EL (cell line): ENCODE results near the gene TRIM10.

Experiments
- DNase-seq: peaks from one replicate; pipeline ENCODE4 v3.0.0-alpha.2; 2016

TRIM10 gene, protein sequence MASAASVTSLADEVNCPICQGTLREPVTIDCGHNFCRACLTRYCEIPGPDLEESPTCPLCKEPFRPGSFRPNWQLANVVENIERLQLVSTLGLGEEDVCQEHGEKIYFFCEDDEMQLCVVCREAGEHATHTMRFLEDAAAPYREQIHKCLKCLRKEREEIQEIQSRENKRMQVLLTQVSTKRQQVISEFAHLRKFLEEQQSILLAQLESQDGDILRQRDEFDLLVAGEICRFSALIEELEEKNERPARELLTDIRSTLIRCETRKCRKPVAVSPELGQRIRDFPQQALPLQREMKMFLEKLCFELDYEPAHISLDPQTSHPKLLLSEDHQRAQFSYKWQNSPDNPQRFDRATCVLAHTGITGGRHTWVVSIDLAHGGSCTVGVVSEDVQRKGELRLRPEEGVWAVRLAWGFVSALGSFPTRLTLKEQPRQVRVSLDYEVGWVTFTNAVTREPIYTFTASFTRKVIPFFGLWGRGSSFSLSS

DNA sequence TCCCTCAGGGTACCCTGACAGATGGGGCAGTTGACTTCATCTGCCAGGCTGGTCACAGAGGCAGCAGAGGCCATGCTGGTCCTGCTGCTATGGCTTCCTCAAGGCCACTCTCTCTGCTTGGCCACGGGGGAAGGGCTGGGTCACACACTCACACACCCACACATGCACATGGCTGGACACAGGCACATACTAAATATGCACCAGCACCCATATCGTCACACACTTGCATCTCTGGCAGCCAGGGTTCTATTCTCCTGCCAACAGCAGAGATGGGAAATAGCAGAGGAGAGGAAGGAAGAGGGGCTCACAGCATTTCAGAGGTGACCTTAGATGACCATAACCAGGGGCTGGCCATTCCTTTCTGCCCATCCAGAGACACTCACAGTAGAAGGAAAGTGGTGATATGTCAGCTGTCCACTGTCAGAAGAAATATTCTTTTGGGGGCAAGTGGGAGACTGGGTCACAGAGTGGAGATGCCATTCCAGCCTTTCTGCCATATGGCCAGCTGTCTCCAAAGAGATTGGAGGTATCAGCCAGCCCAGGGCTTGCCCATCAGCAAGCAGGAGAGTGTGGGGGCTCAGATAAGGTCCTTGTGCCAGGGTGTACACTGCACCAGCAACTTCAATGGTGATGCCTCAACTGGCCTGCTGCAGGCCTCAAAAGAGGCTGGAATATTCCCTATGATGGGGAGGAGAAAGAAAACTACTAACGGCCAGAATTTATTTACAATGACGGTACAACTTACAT is at the start of gene TRIM10:
Gene TRIM10 (minus strand): TSS at position 427 of the 747 bp plus-strand sequence. CDS start 353 bp downstream, at position 74.
- no peak for DNase-seq

DNA sequence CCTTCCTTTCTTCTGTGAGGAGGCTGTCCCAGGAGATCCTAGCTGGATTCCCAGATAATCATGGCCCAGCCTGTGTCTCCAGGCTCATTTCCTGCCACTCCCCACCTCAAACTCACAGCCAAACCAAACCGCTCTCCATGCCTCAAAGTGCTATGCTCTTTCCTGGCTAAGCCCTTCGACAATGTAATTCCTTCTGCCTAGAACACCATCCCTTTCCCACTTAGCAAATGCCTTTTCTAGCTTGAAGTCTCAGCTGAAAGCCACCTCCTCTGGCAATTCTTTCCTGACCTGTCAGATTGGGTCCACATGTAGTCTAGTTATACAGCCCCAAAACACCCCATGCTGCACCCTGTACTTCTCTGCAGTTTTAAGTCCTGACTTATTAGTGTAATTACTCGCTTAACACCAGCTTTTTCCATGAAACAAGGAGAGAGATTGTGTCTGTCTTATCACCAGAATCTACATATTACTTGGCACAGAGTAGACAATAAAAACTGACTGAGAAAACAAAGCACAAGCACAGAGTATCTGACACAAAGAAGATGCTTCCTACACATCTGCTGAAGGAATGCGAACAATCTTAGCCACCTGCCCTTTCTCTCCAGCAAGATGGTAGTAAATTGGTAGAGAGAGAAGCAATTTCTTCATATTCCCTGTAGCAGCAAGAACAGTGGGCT is 46.7 kb upstream of the TRIM10 start:
- peak; percentile 28 for DNase-seq

DNA sequence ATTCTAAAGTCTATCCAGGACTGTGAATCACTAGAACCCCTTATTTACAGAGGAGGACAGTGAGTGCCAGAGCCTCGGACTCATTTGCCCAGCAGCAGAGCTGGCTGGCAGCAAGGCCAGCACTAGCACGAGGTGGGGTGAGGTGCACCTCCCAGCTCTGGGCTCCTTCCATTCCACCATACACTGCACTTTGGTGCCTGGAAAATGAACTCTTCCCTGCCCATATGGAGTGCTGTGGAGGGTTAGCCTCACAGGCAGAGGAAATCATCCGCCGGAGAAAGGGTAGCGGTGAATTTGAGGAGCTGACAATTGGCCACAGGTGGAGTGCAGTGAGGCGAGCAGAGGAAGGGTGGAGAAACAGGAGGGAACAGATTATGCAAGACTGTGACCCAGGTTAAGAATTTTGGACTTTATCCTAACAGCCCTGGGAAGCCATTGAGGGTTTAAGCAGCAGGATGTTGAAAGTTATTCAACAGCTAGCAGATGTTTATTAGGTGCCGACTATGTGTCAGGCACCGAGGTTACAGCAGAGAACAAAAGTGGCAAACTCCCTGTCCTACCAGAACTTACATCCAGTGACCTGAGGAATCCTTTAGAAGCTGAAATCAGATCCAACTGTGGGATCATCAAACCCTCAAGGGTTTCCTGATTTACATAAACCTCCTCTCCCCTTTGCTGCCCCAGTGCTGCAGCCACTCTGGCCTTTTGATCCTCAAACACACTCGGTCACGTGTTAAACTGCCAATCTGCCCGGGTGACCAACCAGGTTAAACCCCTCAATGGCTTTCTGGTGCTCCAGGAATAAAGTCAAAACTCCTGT is 46.0 kb upstream of the TRIM10 start:
- peak; percentile 24 for DNase-seq

DNA sequence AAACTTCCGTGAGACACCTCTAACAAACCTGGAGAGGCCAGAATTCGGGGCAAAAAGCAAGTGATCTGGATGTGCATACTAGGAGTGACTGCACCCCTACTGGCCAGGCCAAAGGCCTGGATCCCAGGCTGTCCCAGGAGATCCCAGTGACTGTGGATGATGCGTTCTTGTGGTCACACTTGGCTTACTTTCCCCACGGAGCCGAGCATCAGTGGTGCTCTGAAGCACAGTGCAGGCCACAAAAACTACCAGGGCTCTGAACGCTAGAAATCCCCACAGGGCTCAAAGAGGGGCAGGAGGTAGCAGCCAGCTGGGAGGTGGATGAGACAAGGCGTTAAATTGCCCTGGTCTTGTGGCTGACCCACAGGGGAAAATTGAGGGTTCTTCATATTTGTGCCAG is 45.1 kb upstream of the TRIM10 start:
- DNase-seq = peak; percentile 45

DNA sequence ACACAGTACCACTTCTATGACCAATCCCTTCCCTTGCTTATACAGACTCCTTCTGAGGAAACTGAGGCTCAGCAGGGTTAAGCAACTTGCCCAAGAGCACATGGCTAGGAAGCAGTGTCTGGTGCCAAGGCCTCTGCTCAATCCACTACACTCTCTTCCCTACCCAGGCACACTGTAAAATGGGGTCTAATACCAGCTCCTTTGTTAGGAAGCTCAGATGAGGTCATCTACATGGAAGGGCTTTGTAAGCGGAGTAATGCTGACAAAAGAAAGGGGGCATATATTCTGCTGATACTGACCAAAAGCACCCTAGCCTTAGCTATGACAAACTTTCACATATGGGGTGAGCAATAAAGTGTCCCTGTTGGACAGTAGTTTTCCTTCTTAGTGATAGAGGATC is 43.1 kb upstream of the TRIM10 start:
- DNase-seq = no peak

DNA sequence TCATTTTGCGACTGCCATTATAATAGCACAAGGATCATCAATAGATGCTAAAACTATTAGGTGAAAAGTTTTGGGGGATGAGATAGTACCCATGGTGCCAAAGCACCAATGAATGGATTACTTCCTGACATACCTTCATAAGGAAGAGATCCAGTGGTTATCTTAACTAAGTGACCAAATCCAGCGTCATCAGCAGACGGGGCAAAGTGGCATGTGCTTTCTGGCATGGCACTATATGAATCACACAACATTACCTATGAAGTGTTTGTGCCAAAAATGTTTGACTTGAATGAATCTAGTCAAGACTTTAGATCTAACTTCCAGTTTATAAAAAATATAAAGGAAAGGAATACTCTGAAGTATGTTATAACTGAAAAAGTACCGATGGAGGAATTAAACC is 41.4 kb upstream of the TRIM10 start:
- DNase-seq = no peak

DNA sequence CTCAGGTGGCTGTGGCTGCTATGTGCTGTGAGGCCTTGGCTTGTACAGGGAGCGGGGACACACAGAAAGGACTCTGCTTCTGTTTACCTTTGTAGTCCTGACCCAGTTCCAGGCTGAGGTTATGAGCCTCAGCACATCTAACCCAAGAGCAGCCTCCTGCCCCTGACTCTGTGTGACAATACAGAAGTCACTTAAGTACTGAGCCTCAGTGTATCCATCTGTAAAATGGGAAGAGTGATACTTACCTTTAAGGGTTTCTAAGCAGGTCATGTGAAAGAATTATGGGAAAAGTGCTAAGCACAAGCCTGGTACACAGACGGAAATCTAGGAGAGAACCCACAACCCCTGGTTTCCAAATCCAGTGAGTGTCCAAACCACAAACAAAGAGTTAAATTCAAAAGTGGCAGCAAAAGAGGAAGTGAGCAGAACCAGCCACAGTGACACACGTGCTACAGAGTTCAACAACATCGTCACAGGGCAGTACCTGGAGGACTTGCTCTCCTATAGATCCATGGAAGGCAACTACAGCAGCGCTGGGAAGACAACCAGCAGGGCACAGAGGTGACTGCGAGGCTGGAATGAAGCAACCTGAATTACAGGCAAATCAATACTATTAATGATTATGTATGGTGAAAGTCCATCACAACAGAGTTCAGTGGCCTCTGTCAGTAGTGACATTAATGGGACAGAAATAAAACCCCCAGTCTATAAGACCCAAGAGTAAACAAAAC is 39.7 kb upstream of the TRIM10 start:
- no peak for DNase-seq

DNA sequence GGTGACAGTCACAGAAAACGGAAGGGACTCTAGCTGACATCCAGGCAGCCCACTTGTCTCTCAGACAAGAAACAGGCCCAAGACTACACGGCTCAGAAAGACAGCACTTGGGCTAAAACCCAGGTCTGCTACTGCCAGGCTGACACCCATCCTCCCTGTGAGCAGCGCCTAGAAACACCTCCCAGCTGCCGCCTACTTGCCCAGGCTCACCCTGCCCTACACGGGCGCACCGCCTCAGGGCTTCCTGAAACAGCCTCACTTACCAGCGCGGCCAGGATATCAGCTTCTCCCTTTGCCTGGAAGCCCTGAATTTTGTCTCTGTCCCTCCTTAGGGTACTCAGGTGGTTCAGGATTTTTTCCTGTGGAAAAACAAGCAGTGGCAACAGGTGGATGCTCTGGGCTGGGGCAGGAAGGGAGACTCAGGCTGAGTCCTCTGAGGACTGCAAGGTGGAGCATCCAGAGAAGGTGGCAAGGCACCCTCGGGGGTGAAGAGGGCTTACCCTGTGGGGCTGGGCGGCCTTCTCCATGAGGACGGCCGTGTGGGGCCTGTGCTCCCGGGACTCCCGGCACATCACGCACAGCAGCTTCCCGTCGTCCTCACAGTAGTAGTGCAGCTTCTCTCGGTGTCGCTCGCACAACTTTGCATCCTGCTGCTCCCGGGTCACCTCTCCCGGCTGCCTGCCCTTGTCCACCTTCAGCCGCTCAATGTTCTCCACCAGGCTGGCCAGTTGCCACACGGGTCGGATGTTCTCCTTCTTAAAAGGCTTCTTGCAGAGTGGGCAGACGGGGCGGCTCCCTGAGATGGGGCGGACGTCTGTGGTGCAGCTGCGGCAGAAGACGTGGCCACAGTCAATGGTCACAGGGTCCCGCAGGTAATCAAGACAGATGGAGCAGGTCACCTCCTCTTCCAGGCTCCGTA is 37.4 kb upstream of the TRIM10 start:
- DNase-seq = no peak

DNA sequence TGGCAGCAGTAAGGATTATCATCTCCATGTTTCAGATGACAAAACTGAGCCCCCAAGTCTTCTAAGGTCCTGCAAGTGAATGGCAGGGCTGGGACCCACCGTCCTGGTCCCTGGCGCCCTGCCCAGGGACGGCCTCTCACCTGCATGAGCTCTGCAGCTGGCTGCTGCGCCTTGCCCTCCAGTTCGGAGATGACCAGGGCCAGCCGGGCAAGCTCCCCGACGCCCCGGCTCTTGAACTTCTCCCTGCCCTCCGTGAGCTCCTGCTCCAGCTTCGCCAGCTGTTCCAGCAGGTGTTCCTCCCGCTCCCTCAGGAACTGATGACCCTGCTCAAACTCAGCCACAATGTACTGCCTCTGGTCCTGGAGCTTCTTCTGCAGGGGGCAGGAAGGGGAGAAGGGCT is 35.4 kb upstream of the TRIM10 start:
- DNase-seq = no peak

DNA sequence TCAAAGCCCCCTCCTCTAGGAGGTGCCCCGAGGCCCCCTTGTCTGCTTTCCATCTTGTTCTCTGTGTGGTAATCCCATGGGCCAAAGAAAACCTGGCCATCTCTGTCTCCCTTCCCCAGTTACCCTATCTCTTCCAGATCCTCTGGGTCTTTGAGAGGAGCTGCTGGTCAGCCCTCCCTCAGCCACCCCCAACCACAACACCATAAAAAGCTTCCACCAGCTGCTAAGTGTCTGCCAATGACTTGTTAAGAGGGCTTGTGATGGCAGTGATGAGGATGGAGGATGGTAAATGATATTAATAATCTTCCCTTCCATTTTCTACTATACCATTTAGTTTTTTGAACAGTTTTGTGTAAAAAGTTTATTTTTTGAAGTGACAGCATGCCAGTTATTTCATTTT is 34.9 kb upstream of the TRIM10 start:
- no peak for DNase-seq

DNA sequence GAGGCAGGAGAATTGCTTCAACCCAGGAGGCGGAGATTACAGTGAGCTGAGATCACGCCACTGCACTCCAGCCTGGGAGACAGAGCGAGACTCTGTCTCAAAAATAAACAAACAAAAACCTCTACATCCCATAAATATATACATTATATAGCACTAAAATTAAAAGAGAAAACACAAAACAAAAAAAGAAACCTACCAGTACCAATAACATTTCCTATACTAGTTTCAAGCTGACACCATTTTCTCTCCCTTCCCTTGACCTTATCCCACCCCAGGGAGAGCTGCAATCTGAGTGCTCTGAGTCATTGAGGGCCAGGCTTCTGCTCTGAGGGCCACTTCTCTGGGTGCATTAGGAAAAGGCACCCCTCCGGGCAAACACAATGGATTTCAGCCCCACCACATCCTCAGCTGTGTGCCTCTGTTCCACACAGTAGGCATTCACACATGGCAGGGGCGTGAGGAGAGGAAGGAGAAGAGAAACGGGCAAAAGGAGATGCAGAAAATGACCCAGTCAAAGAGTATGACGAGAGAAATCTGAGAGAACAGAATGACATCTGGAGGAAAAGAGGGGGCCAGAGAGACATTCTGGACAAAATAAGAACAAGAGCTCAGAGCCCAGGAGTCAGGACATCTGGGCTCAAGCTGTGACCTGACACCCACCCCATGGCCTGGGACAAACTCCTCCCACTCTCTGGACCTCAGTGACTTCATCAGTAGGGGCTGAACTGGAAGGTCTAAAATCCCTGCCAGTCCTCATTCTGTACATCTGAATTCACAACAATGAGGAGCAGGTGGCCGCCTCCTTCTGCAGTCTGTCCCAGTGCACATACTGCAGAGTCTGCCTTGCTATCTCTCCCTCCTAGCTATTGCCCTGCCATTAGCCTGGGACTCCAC is 34.0 kb upstream of the TRIM10 start:
- DNase-seq = peak; percentile 63

DNA sequence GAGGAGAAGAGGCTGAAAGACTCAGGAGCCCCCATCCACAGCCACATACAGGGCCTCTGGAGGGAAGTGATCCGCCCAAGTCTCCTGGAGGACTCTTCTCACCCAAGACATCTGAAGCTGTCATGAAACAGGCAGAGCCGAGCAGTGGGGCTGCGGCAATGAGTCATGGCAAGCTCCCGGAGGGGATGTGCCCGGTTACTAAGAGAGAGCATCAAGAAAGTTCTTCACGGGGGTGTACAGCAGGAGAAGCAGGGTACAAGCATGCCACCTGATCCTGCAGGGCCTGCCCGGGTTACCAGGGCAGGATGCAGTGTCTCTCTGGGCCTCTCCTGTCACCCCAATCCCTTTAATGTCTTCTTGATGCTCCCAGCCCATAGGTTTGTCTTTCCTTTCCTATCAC is 31.1 kb upstream of the TRIM10 start:
- peak; percentile 59 for DNase-seq

DNA sequence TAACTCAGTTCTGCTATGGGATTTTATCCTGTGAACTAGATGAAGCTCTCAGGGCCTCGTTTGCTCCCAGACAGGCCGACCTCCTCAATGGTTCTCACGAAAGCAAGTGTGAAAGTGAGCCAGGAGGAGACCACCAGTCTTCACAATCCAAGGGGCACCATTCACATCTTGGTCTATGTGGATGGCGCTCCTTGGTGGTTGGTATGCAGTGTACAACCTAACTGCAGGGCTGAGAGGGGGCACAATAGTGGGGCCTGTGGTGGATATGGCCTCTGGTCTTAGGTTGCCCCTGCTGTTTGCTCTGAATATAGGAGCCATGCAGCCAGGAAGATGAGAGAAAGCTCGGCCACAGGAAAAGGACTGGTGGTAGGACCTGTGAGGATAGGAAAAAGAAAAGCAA is 27.5 kb upstream of the TRIM10 start:
- DNase-seq = no peak

DNA sequence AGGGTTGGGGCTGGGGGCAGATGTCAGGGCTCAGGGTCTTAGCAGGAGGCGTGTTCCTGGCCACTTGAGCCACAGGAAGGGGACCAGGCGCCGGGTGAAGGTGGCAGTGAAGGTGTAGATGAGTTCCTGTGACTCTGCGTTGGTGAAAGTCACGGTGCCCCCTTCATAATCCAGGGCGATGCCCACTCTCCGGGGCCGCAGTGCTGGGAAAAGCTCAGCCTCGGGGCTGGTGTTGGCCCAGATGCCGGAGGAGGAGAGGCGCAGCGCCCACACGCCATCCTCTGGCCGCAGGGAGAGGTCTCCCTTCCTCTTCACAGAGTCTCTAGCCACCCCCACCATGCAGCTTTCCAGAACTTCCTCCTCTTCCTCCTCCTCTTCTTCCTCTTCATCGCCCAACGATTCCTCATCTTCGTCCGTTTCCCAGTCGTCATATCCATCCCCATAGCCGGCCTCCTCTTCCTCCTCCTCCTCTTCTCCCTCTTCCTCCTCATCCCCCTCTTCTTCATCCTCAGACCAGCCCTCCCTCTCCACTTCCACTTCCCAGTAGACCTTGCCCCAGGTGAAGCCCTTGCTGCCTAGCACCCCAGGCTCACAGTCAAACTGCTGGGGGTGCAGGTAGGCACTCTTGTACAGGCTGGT is 25.0 kb upstream of the TRIM10 start:
- no peak for DNase-seq

DNA sequence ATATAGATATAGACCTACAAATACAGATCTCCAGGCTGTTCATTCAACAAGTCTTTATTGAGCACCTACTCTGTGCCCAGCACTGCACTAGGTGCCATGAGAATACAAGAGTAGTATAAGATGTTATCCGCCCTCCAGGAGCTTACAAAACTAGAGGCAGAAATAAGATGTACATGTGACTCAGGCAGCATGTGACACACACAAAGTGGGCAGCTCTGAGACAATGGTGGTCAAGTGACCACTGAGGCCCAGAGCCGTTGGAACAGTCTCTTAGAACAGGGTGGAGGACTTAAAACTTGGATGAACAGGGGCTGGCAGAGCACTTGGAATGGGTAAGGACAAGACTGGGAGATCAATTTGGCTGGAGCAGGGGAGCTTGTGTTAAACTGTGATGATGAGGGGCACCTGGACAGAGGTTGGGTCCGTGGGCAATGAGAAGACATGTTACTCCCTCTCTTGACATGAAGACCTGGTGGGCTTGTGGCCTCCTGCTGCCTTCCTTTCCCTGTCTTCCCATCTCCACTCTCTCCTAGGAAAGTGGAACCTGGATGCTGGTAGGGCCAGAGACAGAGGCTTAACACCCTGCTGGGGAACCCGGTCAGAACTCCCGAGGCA is 23.5 kb upstream of the TRIM10 start:
- no peak for DNase-seq

DNA sequence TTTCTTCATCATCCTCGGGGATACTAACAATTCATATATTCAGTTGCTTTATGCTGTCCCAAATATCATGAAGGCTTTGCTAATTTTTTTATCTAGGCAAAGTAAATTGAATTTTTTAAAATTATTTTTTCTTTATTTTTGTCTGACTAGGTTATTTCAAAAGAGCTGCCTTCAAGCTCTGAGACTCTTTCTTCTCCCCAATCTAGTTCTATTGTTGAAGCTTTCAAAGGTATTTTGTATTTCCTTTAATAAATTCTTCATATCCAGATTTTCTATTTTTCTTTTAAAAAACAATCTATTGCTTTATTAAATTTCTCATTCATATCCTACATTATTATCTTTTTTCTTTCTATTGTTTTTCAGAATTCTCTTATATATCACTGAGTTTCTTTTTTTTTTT is 19.1 kb upstream of the TRIM10 start:
- no peak for DNase-seq

DNA sequence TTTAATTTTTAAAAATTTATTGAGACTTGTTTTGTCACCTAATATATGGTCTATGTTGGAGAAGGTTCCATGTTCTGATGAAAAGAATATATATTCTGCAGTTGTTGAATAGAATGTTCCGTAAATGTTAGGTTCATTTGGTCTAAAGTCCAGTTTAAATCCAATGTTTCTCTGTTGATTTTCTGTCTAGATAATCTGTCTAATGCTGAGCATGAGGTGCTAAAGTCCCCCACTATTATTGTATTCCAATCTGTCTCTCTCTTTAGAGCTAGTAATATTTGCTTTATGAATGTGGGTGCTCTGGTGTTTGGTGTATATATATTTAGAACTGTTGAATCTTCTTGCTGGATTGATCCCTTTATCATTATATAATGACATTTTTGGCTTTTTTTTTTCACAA is 17.8 kb upstream of the TRIM10 start:
- DNase-seq = no peak

DNA sequence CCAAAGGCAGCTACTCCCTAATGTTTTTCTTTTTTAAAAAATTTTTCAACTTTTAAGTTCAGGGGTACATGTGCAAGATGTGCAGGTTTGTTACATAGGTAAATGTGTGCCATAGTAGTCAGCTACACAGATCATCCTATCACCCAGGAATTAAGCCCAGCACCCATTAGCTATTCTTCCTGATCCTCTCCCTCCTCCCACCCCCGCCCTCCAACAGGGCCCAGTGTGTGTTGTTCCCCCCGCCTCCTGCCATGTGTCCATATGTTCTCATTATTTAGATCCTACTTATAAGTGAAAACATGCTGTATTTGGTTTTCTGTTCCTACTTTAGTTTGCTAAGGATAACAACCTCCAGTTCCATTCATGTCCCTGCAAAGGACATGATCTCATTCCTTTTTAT is 14.8 kb upstream of the TRIM10 start:
- DNase-seq = no peak

DNA sequence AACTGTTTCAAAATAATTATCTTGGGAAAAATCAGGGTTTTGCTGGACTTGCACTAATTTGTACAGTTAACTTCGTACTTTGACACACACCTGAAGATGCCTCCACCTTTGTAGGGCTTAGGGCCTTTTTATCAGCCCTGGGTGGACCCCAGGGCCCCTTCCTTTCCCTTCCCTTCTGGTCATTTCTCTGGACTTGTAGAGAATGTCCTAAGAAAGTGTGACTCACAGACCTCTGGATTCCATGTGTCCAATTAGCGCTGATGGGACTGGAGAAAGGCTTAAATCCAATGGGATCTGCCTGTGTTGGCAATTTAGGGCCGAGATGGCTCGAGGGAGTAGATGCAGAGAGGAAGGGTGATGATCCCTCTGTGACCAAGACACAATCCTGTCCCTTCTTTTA is 11.7 kb upstream of the TRIM10 start:
- no peak for DNase-seq
